GM12878 (cell line): Measurements from ENCODE around the gene DIP2A. TPM values are rescaled to one million over a fixed set of nuclear protein-coding genes. Genes with fewer than 3 reads are reported as not detected.

Experiments
- ATAC-seq: fragments of 200-7000 bp; cut with Tn5 transposase; 3 replicates; pipeline ENCODE4 v1.9.1; 2020; ENCODE audit warnings: mild to moderate bottlenecking, moderate library complexity
- BruUV-seq: library from RNA; stranded (reverse); fragments of 400-500 nt; replicated peaks from 2 replicates; lab custom pipeline; 2021; lab: Mats Ljungman, UMichigan
- CTCF ChIA-PET: fragments of 300-600 bp; sonication (Branson Sonifier 250); formaldehyde crosslinking; extraction: SDS; loops from one replicate; lab custom pipeline; 2021; ENCODE audit warnings: inconsistent platforms; lab: Yijun Ruan, JAX
- POLR2A ChIA-PET: fragments of 350-600 bp; formaldehyde crosslinking; extraction: SDS; loops from one replicate; lab custom pipeline; 2021; ENCODE audit warnings: inconsistent platforms; lab: Charles Lee
- RAD21 ChIA-PET: fragments of 300-600 bp; sonication (Branson Sonifier 250); formaldehyde crosslinking; loops from one replicate; lab custom pipeline; 2023; ENCODE audit warnings: antibody characterized with exemption; ENCODE audit not compliant: unreplicated experiment; lab: Charles Lee
- SMC1A ChIA-PET: fragments of 300-600 bp; sonication (Branson Sonifier 250); formaldehyde crosslinking; loops from one replicate; lab custom pipeline; 2023; ENCODE audit not compliant: unreplicated experiment, uncharacterized antibody; lab: Charles Lee
- DNase-seq: peaks from one replicate; pipeline ENCODE4 v3.0.0-alpha.2; 2011; ENCODE audit warnings: low read depth, low spot score
- FAIRE-seq: peaks from 3 replicates; lab custom pipeline; 2011; peaks lifted over from hg19 to GRCh38; lab: Jason Lieb, UNC
- H2AFZ ChIP-seq: 2 replicates; pipeline ENCODE4 v1.6.0; 2011; ENCODE audit warnings: low read depth, low read length, control low read depth; ENCODE audit not compliant: control insufficient read depth
- H3K27ac ChIP-seq: 2 replicates; pipeline ENCODE4 v1.5.1; 2011; ENCODE audit warnings: control low read depth; ENCODE audit not compliant: control insufficient read depth, insufficient read depth
- H3K27me3 ChIP-seq, 2 experiments: replicated peaks in 1 of 2; 2 replicates each; pipeline versions ENCODE4 v1.6.0 to v1.6.1; 2011; ENCODE audit warnings: low read length in 1 of 2; ENCODE audit not compliant: control insufficient read depth in 2 of 2, insufficient read depth in 2 of 2
- H3K36me3 ChIP-seq, 2 experiments: 2 replicates each; pipeline ENCODE4 v1.5.1; 2011; ENCODE audit warnings: low read length in 1 of 2; ENCODE audit not compliant: control insufficient read depth in 2 of 2, insufficient read depth in 2 of 2
- H3K4me1 ChIP-seq: 2 replicates; pipeline ENCODE4 v1.6.1; 2011; ENCODE audit warnings: mild to moderate bottlenecking, low read length, moderate library complexity, mixed read lengths; ENCODE audit not compliant: control insufficient read depth, insufficient read depth
- H3K4me2 ChIP-seq: 2 replicates; pipeline ENCODE4 v1.6.0; 2011; ENCODE audit warnings: control low read depth; ENCODE audit not compliant: control insufficient read depth, insufficient read depth
- H3K4me3 ChIP-seq: fragments of 200-600 bp; sonication (generic); 2 replicates; pipeline ENCODE4 v1.5.1; 2016
- H3K79me2 ChIP-seq: 2 replicates; pipeline ENCODE4 v1.6.0; 2011; ENCODE audit warnings: low read length; ENCODE audit not compliant: control insufficient read depth, insufficient read depth
- H3K9ac ChIP-seq: 2 replicates; pipeline ENCODE4 v1.8.0; 2011; ENCODE audit warnings: low read length, control low read depth, mixed read lengths; ENCODE audit not compliant: control insufficient read depth, insufficient read depth
- H3K9me3 ChIP-seq: replicated peaks from 3 replicates; pipeline ENCODE4 v1.5.1; 2011; ENCODE audit warnings: mild to moderate bottlenecking, low read length; ENCODE audit not compliant: control insufficient read depth, insufficient read depth
- H4K20me1 ChIP-seq: 2 replicates; pipeline ENCODE4 v1.6.0; 2011; ENCODE audit not compliant: control insufficient read depth, insufficient read depth
- DPF2 ChIP-seq: fragments of 450-650 bp; IDR thresholded peaks from 2 replicates; pipeline ENCODE4 v1.6.1; 2017; ENCODE audit warnings: mild to moderate bottlenecking
- PKNOX1 ChIP-seq: fragments of 450-650 bp; IDR thresholded peaks from 2 replicates; pipeline ENCODE4 v1.6.1; 2016; ENCODE audit warnings: mild to moderate bottlenecking
- TCF7 ChIP-seq: IDR thresholded peaks from 2 replicates; pipeline ENCODE4 v1.6.1; 2014; ENCODE audit warnings: antibody characterized with exemption, borderline replicate concordance
- YY1 ChIP-seq: IDR thresholded peaks from 2 replicates; pipeline ENCODE4 v1.6.1; 2011; ENCODE audit warnings: low read depth, mild to moderate bottlenecking, low read length
- WGBS: methylation state at CpG from one replicate; pipeline ENCODE4 v1.1.6; 2016; ENCODE audit warnings: low lambda C conversion rate; ENCODE audit not compliant: insufficient replicate concordance, insufficient coverage; ENCODE audit errors: missing lambda C conversion rate; 5-methylcytosine and 5-hydroxymethylcytosine counted together
- in situ Hi-C: fragments of 300-500 bp; cut with MboI; formaldehyde crosslinking; loops from 9 replicates; pipeline ENCODE4 v1.14.3; 2018; ENCODE audit warnings: mixed read lengths
- intact Hi-C: fragments of 100-400 bp; cut with micrococcal nuclease; formaldehyde crosslinking; loops from one replicate; pipeline ENCODE4 v1.14.2; 2022; ENCODE audit not compliant: unreplicated experiment
- polyA plus RNA-seq, 11 experiments: library from polyadenylated mRNA; depleted of rRNA in 4 of 11; unstranded in 6 of 11; stranded (reverse) in 5 of 11; fragments of >200 nt; fragmentation: Nextera tagmentation in 4 of 11; fragmentation: Illumina TruSeq in 1 of 11; extraction: Ambion mirVana in 4 of 11; extraction: Trizol in 1 of 11; gene quantifications; 1 replicate in 1 of 11; 2 replicates in 10 of 11; pipeline versions ENCODE4 v1.2.1 to v1.2.3, GENCODE V29; 2011 to 2016; ENCODE audit warnings: inconsistent platforms in 2 of 11, missing spikeins in 2 of 11, low read depth in 1 of 11
- total RNA-seq, 4 experiments: library from RNA; depleted of rRNA in 3 of 4; stranded (reverse); fragments of >200 nt in 3 of 4; fragmentation: Illumina TruSeq in 1 of 4; extraction: Trizol in 1 of 4; gene quantifications; 2 replicates each; pipeline versions ENCODE4 v1.2.1 to v1.2.3, GENCODE V29; 2013 to 2021

DIP2A gene
- total and polyA plus RNA-seq, 10 of the 15 experiments (the other 5 are each of a cell fraction or from before 2014, with no cell fraction given): 1.7 to 25.5 (median 12.2) TPM

- in situ Hi-C loops (no loop called here), intact Hi-C loops (loop anchor here (5.0 kb wide), 1 partner anchor 133 kb away; the partner anchor contains the start of genes C21orf58 and PCNT)
- Histone ChIP-seq H3K27me3 (no peaks in the 10 kb centered on the region), H3K9me3 (no peaks in the 10 kb centered on the region; the same call in 2 of the 3 replicates), H2AFZ (no peak overlapping the region), H3K79me2 (peaks cover 35% of the 10 kb centered on the region), H3K4me1 (no peaks in the 10 kb centered on the region), H3K4me3 (no peak overlapping the region), H3K9ac (no peak overlapping the region), H3K4me2 (no peak overlapping the region), H4K20me1 (no peaks in the 10 kb centered on the region), H3K36me3 (peaks cover 0 to 12% of the 10 kb centered on the region in 2 experiments; a peak in 2 of 4 replicates), H3K27ac (no peak overlapping the region)
- ATAC-seq: no peak
- SMC1A ChIA-PET: interaction anchor here (0.6 to 1.3 kb wide), 2 partner anchors 32 to 46 kb away, joined by 3 read pairs; no protein-coding TSS in a partner anchor
- POLR2A ChIA-PET: interaction anchor here (0.6 kb wide), 1 partner anchor 17 kb away, joined by 3 read pairs; no protein-coding TSS in a partner anchor
- TF ChIP-seq DPF2: no peak
- no peak for DNase-seq
- CTCF ChIA-PET: no interaction called here
- FAIRE-seq: no peak
- BruUV-seq: no TSS peak
- WGBS: 76% methylated on average over 4 of the region's 4 CpGs
- RAD21 ChIA-PET: no interaction called here
These were observed 3.9 kb upstream of the DIP2A start for GRCh38 chr21:46454634-46455390.

- ATAC-seq (no peak), DNase-seq (no peak), FAIRE-seq (no peak)
- SMC1A ChIA-PET: interaction anchor here (1.3 to 2.1 kb wide), 3 partner anchors 14 to 71 kb away, joined by 3 to 6 read pairs (median 4); no protein-coding TSS in a partner anchor
- RAD21 ChIA-PET: no interaction called here
- Histone ChIP-seq H3K4me2 (peak overlapping the region; percentile 40), H3K4me1 (no peaks in the 10 kb centered on the region), H3K27ac (no peak overlapping the region), H4K20me1 (no peaks in the 10 kb centered on the region), H3K79me2 (peaks cover 44% of the 10 kb centered on the region), H3K9ac (no peak overlapping the region), H3K4me3 (no peak overlapping the region; the same call in 1 of the 2 replicates), H3K9me3 (no peaks in the 10 kb centered on the region; the same call in 2 of the 3 replicates), H2AFZ (no peak overlapping the region), H3K36me3 (peaks cover 0 to 12% of the 10 kb centered on the region in 2 experiments; a peak in 2 of 4 replicates)
- CTCF ChIA-PET: no interaction called here
- POLR2A ChIA-PET: no interaction called here
- 98% methylated on average over 10 of the region's 10 CpGs for WGBS
- BruUV-seq: no TSS peak
- intact Hi-C loops: loop anchor here (5.0 kb wide), 1 partner anchor 133 kb away; the partner anchor contains the start of genes C21orf58 and PCNT
- TF ChIP-seq TCF7 (no peak), PKNOX1 (no peak), YY1 (no peak)
- TF ChIP-seq, all 136 proteins: peak for 0
- in situ Hi-C loops: no loop called here
- no peaks in the 10 kb centered on the region for H3K27me3 ChIP-seq
These were observed 2.9 kb upstream of the DIP2A start for GRCh38 chr21:46455575-46456385.
